ENCODE measurements around the gene FOXC1. TPM values are rescaled to one million over a fixed set of nuclear protein-coding genes. Genes with fewer than 3 reads are reported as not detected.

The FOXC1 gene
- total RNA-seq, 2 experiments from 2014 or later, result not detected

- H3K4me2 ChIP-seq (ENCODE audit: low read length), result no peak overlapping the region
Observed at GRCh38 chr6:1636971-1637871, 27.5 kb downstream of the FOXC1 start.

GRCh38 chr6:1639430-1639829 lies 29.7 kb downstream of the FOXC1 start:
- no peak overlapping the region for H2AFZ ChIP-seq (ENCODE audit: low read length)
- ChIA-PET POLR2A (no interaction called here), CTCF (ENCODE audit: unreplicated experiment) (no interaction called here)
- H3K4me3 ChIP-seq (ENCODE audit: low read depth, low read length, poor library complexity, severe bottlenecking), result no peak overlapping the region
- H3K27ac ChIP-seq (ENCODE audit: low read depth, low read length, poor library complexity, severe bottlenecking), result no peak overlapping the region
- intact Hi-C loops (cut with micrococcal nuclease; ENCODE audit: unreplicated experiment), result no loop called here
- DNase-seq (ENCODE audit: low spot score), result no peak
- H4K20me1 ChIP-seq (ENCODE audit: insufficient read depth, low read length), result no peaks in the 10 kb centered on the region
- BruUV-seq (replicated peaks), result no TSS peak
- no peak overlapping the region for H3K4me2 ChIP-seq (ENCODE audit: low read length)
- no peaks in the 10 kb centered on the region for H3K79me2 ChIP-seq (ENCODE audit: insufficient read depth, low read depth, low read length)
- no peaks in the 10 kb centered on the region for H3K9me3 ChIP-seq (ENCODE audit: low read length)
- no peaks in the 10 kb centered on the region for H3K36me3 ChIP-seq (ENCODE audit: insufficient read depth, low read length)
- no peaks in the 10 kb centered on the region for H3K9me2 ChIP-seq (ENCODE audit: insufficient read depth, low read length)
- no peak for TF ChIP-seq EZH2phosphoT487 (IDR thresholded peaks at IDR 0.05; ENCODE audit: borderline replicate concordance, low read depth, low read length)
- no peaks in the 10 kb centered on the region for H3K4me1 ChIP-seq (ENCODE audit: insufficient read depth, low read length, poor library complexity, severe bottlenecking)

More at GRCh38 chr6:1636971-1637871, 27.5 kb downstream of the FOXC1 start:
- intact Hi-C loops (cut with micrococcal nuclease; ENCODE audit: unreplicated experiment), result no loop called here
- no peak overlapping the region for H2AFZ ChIP-seq (ENCODE audit: low read length)
- H3K9me3 ChIP-seq (ENCODE audit: low read length), result no peaks in the 10 kb centered on the region
- H3K79me2 ChIP-seq (ENCODE audit: insufficient read depth, low read depth, low read length), result no peaks in the 10 kb centered on the region
- no peaks in the 10 kb centered on the region for H3K4me1 ChIP-seq (ENCODE audit: insufficient read depth, low read length, poor library complexity, severe bottlenecking)
- ChIA-PET CTCF (ENCODE audit: unreplicated experiment) (no interaction called here), POLR2A (interaction anchor here (0.6 kb wide), 1 partner anchor 164 kb away, joined by 5 read pairs; no protein-coding TSS in a partner anchor)
- no peaks in the 10 kb centered on the region for H3K36me3 ChIP-seq (ENCODE audit: insufficient read depth, low read length)
- H3K9me2 ChIP-seq (ENCODE audit: insufficient read depth, low read length), result no peaks in the 10 kb centered on the region
- DNase-seq (ENCODE audit: low spot score), result peak; percentile 4
- H3K4me3 ChIP-seq (ENCODE audit: low read depth, low read length, poor library complexity, severe bottlenecking), result no peak overlapping the region
- TF ChIP-seq CTCF (conservative IDR thresholded peaks at IDR 0.05; ENCODE audit: low read length) (no peak), EZH2phosphoT487 (IDR thresholded peaks at IDR 0.05; ENCODE audit: borderline replicate concordance, low read depth, low read length) (no peak)
- H3K27ac ChIP-seq (ENCODE audit: low read depth, low read length, poor library complexity, severe bottlenecking), result no peak overlapping the region
- no peaks in the 10 kb centered on the region for H4K20me1 ChIP-seq (ENCODE audit: insufficient read depth, low read length)
- no TSS peak for BruUV-seq (replicated peaks)

- H3K9me3 ChIP-seq (ENCODE audit: low read length), result no peaks in the 10 kb centered on the region
- H3K27ac ChIP-seq (ENCODE audit: low read depth, low read length, poor library complexity, severe bottlenecking), result no peak overlapping the region
- H3K79me2 ChIP-seq (ENCODE audit: insufficient read depth, low read depth, low read length), result no peaks in the 10 kb centered on the region
- no peaks in the 10 kb centered on the region for H3K4me1 ChIP-seq (ENCODE audit: insufficient read depth, low read length, poor library complexity, severe bottlenecking)
- TF ChIP-seq EZH2phosphoT487 (IDR thresholded peaks at IDR 0.05; ENCODE audit: borderline replicate concordance, low read depth, low read length) (no peak), CTCF (conservative IDR thresholded peaks at IDR 0.05; ENCODE audit: low read length) (no peak)
- no peaks in the 10 kb centered on the region for H3K36me3 ChIP-seq (ENCODE audit: insufficient read depth, low read length)
- H3K4me2 ChIP-seq (ENCODE audit: low read length), result no peak overlapping the region
- ChIA-PET POLR2A (no interaction called here), CTCF (ENCODE audit: unreplicated experiment) (no interaction called here)
- no peak for DNase-seq (ENCODE audit: low spot score)
- no peak overlapping the region for H2AFZ ChIP-seq (ENCODE audit: low read length)
- H3K4me3 ChIP-seq (ENCODE audit: low read depth, low read length, poor library complexity, severe bottlenecking), result no peak overlapping the region
- intact Hi-C loops (cut with micrococcal nuclease; ENCODE audit: unreplicated experiment), result no loop called here
- no peaks in the 10 kb centered on the region for H4K20me1 ChIP-seq (ENCODE audit: insufficient read depth, low read length)
- H3K9me2 ChIP-seq (ENCODE audit: insufficient read depth, low read length), result no peaks in the 10 kb centered on the region
- BruUV-seq (replicated peaks), result no TSS peak
Observed at GRCh38 chr6:1640476-1640875, 30.8 kb downstream of the FOXC1 start.
